HepG2 (cell line): ENCODE measurements around the gene ZC2HC1B. TPM values are rescaled to one million over a fixed set of nuclear protein-coding genes. Genes with fewer than 3 reads are reported as not detected.

Source experiments
- ARNT ChIP-seq: fragments of 450-650 bp; IDR thresholded peaks from 2 replicates; pipeline ENCODE4 v1.6.1; 2017
- ATF7 ChIP-seq, 2 experiments: fragments of 450-650 bp in 1 of 2; sonication (generic) in 1 of 2; formaldehyde crosslinking in 1 of 2; IDR thresholded peaks; 2 replicates each; pipeline versions ENCODE4 v1.4.0 to v1.6.1; 2016 to 2020; ENCODE audit warnings: antibody characterized with exemption in 1 of 2, mild to moderate bottlenecking in 1 of 2, missing genetic modification reagents in 1 of 2
- CBFB ChIP-seq: sonication (generic); formaldehyde crosslinking; IDR thresholded peaks from 2 replicates; pipeline ENCODE4 v1.4.0; 2020; ENCODE audit warnings: missing genetic modification reagents
- ISX ChIP-seq: sonication (generic); formaldehyde crosslinking; conservative IDR thresholded peaks from 2 replicates; pipeline ENCODE4 v1.5.0; 2020; ENCODE audit warnings: missing genetic modification reagents
- JDP2 ChIP-seq: sonication (generic); formaldehyde crosslinking; IDR thresholded peaks from 2 replicates; pipeline ENCODE4 v1.8.1; 2022; ENCODE audit warnings: missing genetic modification reagents, borderline replicate concordance
- NR2C2 ChIP-seq: sonication (generic); formaldehyde crosslinking; IDR thresholded peaks from 2 replicates; pipeline ENCODE4 v1.4.0; 2020; ENCODE audit warnings: missing genetic modification reagents, mild to moderate bottlenecking, moderate library complexity, borderline replicate concordance
- PBX2 ChIP-seq: IDR thresholded peaks from 2 replicates; pipeline ENCODE4 v1.6.1; 2016; ENCODE audit warnings: control low read depth
- POLR2G ChIP-seq: fragments of 200-400 bp; formaldehyde crosslinking; IDR thresholded peaks from 2 replicates; pipeline ENCODE4 v1.6.1; 2018; ENCODE audit warnings: mild to moderate bottlenecking, low read depth, low read length, moderate library complexity
- RBM39 ChIP-seq: fragments of 200-400 bp; formaldehyde crosslinking; IDR thresholded peaks from one replicate; pipeline ENCODE4 v1.6.1; 2018; ENCODE audit warnings: antibody characterized with exemption, mild to moderate bottlenecking, low read depth, low read length; ENCODE audit not compliant: poor library complexity, severe bottlenecking
- SMC3 ChIP-seq: IDR thresholded peaks from 2 replicates; pipeline ENCODE4 v1.6.1; 2011; ENCODE audit warnings: low read length, improper control_type of control experiment
- TCF12 ChIP-seq, 2 experiments: fragments of 450-650 bp in 1 of 2; sonication (generic) in 1 of 2; formaldehyde crosslinking in 1 of 2; IDR thresholded peaks; 2 replicates each; pipeline versions ENCODE4 v1.6.1 to v1.8.0; 2017 to 2022; ENCODE audit warnings: antibody characterized with exemption in 1 of 2, mild to moderate bottlenecking in 1 of 2, missing genetic modification reagents in 1 of 2, moderate library complexity in 1 of 2
- WIZ ChIP-seq: sonication (generic); formaldehyde crosslinking; IDR thresholded peaks from 2 replicates; pipeline ENCODE4 v1.5.1; 2020; ENCODE audit warnings: mild to moderate bottlenecking, missing genetic modification reagents
- ZKSCAN8 ChIP-seq: IDR thresholded peaks from 2 replicates; pipeline ENCODE4 v1.6.1; 2016; ENCODE audit warnings: borderline replicate concordance, missing genetic modification reagents, missing compliant biosample characterization
- ZNF501 ChIP-seq: sonication (generic); formaldehyde crosslinking; IDR thresholded peaks from 2 replicates; pipeline ENCODE4 v1.5.1; 2020; ENCODE audit warnings: mild to moderate bottlenecking, moderate library complexity, missing genetic modification reagents
- ZNF597 ChIP-seq: sonication (generic); formaldehyde crosslinking; IDR thresholded peaks from 2 replicates; pipeline ENCODE4 v1.5.0; 2020; ENCODE audit warnings: missing genetic modification reagents
- ZNF792 ChIP-seq: IDR thresholded peaks from 2 replicates; pipeline ENCODE4 v1.6.1; 2016
- ZNF883 ChIP-seq: sonication (generic); formaldehyde crosslinking; IDR thresholded peaks from 2 replicates; pipeline ENCODE4 v1.5.1; 2020; ENCODE audit warnings: mild to moderate bottlenecking, missing genetic modification reagents; ENCODE audit errors: not compliant biosample characterization
- polyA plus RNA-seq, 8 experiments: library from polyadenylated mRNA; depleted of rRNA in 3 of 8; stranded (reverse) in 7 of 8; unstranded in 1 of 8; fragments of >200 nt; fragmentation: Illumina TruSeq in 4 of 8; extraction: Trizol in 4 of 8; gene quantifications; 2 replicates each; pipeline versions ENCODE4 v1.2.1 to v1.2.3, GENCODE V29; 2011 to 2016; ENCODE audit warnings: low read depth in 4 of 8, missing spikeins in 1 of 8, mixed read lengths in 1 of 8; ENCODE audit not compliant: insufficient read depth in 1 of 8
- total RNA-seq, 5 experiments: library from RNA; depleted of rRNA; stranded (reverse); fragments of >200 nt; fragmentation: Illumina TruSeq; extraction: Trizol; gene quantifications; 2 replicates each; pipeline ENCODE4 v1.2.3, GENCODE V29; 2016; ENCODE audit warnings: low read depth in 1 of 5
- TF ChIP-seq, protein P1 (sequence below): sonication (generic); formaldehyde crosslinking; IDR thresholded peaks from 2 replicates; pipeline ENCODE4; 2020; ENCODE audit warnings: missing genetic modification reagents, mild to moderate bottlenecking, borderline replicate concordance
- TF ChIP-seq, protein P2 (sequence below): sonication (generic); formaldehyde crosslinking; IDR thresholded peaks from 2 replicates; pipeline ENCODE4 v1.4.0; 2020; ENCODE audit warnings: missing genetic modification reagents, borderline replicate concordance

ZC2HC1B gene
- total and polyA plus RNA-seq, 2 of the 13 experiments (the other 11 are each of a cell fraction or from before 2014, with no cell fraction given) = not detected

DNA sequence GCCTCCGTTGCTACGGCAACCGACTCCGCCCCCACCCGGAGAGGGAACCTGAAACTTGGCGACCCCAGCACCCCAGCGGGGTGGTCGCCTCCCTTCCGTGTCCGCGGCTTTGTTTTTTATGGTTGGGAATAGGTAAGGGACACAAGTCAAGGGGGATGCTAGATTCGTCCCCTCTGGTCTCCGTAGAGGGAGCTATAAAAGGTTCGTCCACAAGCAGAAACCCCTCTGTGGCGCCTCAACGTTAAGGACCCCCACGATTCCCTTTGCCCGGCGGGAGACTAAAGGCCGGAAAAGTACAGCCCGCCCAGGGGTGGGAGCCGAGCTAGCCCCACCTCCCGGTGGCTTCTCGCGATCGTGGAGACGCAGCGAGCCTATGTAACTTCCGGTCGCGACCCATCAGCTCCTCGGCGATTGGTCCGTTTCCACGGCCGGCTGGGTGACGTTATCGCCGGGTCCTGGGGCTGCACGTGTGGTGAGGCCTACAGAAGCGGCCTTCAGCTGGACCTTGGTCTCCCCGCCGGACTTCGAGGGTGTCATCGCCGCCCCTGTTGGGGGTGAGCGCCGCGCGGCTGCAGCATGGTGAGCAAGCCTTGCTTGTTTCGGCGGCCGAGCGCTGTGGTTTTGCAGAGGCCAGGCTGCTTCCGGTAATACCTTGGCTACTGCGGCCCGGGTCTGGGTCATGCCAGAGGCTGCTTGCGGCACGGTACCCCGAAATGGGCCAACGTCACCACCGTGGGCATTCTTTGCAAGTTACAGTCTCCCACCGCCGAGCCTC is 21.2 kb upstream of the ZC2HC1B start, which contains the start of gene LTV1 (continued):
- peak; percentile 5; the same call in 1 of the 2 replicates for TF ChIP-seq ZNF597 (CRISPR knock-in tag)
- no peak for TF ChIP-seq SMC3
- peak; percentile 90 for TF ChIP-seq NR2C2 (CRISPR knock-in tag)
- no peak for TF ChIP-seq ARNT
- TF ChIP-seq ATF7 (IDR thresholded peaks at IDR 0.05) = peak; percentile 90
- TF ChIP-seq ATF7 (CRISPR knock-in tag; IDR thresholded peaks at IDR 0.05) = peak; percentile 99
- TF ChIP-seq, protein P1, sequence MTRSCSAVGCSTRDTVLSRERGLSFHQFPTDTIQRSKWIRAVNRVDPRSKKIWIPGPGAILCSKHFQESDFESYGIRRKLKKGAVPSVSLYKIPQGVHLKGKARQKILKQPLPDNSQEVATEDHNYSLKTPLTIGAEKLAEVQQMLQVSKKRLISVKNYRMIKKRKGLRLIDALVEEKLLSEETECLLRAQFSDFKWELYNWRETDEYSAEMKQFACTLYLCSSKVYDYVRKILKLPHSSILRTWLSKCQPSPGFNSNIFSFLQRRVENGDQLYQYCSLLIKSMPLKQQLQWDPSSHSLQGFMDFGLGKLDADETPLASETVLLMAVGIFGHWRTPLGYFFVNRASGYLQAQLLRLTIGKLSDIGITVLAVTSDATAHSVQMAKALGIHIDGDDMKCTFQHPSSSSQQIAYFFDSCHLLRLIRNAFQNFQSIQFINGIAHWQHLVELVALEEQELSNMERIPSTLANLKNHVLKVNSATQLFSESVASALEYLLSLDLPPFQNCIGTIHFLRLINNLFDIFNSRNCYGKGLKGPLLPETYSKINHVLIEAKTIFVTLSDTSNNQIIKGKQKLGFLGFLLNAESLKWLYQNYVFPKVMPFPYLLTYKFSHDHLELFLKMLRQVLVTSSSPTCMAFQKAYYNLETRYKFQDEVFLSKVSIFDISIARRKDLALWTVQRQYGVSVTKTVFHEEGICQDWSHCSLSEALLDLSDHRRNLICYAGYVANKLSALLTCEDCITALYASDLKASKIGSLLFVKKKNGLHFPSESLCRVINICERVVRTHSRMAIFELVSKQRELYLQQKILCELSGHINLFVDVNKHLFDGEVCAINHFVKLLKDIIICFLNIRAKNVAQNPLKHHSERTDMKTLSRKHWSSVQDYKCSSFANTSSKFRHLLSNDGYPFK (CRISPR knock-in tag) = peak; percentile 97
- no peak for TF ChIP-seq TCF12 (IDR thresholded peaks at IDR 0.05)
- TF ChIP-seq TCF12 (CRISPR knock-in tag; IDR thresholded peaks at IDR 0.05) = peak; percentile 96
- TF ChIP-seq ZNF792 (CRISPR knock-in tag) = peak; percentile 97
- peak; percentile 83 for TF ChIP-seq ZKSCAN8 (CRISPR knock-in tag)
- TF ChIP-seq ZNF883 = peak; percentile 100
- peak; percentile 96 for TF ChIP-seq CBFB (CRISPR knock-in tag)
- TF ChIP-seq, protein P2, sequence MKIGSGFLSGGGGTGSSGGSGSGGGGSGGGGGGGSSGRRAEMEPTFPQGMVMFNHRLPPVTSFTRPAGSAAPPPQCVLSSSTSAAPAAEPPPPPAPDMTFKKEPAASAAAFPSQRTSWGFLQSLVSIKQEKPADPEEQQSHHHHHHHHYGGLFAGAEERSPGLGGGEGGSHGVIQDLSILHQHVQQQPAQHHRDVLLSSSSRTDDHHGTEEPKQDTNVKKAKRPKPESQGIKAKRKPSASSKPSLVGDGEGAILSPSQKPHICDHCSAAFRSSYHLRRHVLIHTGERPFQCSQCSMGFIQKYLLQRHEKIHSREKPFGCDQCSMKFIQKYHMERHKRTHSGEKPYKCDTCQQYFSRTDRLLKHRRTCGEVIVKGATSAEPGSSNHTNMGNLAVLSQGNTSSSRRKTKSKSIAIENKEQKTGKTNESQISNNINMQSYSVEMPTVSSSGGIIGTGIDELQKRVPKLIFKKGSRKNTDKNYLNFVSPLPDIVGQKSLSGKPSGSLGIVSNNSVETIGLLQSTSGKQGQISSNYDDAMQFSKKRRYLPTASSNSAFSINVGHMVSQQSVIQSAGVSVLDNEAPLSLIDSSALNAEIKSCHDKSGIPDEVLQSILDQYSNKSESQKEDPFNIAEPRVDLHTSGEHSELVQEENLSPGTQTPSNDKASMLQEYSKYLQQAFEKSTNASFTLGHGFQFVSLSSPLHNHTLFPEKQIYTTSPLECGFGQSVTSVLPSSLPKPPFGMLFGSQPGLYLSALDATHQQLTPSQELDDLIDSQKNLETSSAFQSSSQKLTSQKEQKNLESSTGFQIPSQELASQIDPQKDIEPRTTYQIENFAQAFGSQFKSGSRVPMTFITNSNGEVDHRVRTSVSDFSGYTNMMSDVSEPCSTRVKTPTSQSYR (CRISPR knock-in tag) = peak; percentile 65; the same call in 1 of the 2 replicates
- peak; percentile 94 for TF ChIP-seq ISX (CRISPR knock-in tag)
- TF ChIP-seq POLR2G = peak; percentile 98
- peak; percentile 55; the same call in 1 of the 2 replicates for TF ChIP-seq JDP2 (CRISPR knock-in tag)
- peak; percentile 99 for TF ChIP-seq ZNF501 (CRISPR knock-in tag)
- TF ChIP-seq RBM39 = peak; percentile 93
- TF ChIP-seq PBX2 (CRISPR knock-in tag) = peak; percentile 8; the same call in 1 of the 2 replicates
- peak; percentile 95 for TF ChIP-seq WIZ (CRISPR knock-in tag)
